Mesodermal cell (in vitro differentiated cells): ENCODE measurements around the gene ARID1B.

Experiments
- H3K27ac ChIP-seq: 2 replicates; pipeline ENCODE4 v1.7.0; 2013; ENCODE audit warnings: mild to moderate bottlenecking, low read depth, low read length, moderate library complexity; ENCODE audit not compliant: severe bottlenecking
- H3K36me3 ChIP-seq: 2 replicates; pipeline ENCODE4 v1.7.1; 2013; ENCODE audit warnings: mild to moderate bottlenecking, low read length, moderate library complexity; ENCODE audit not compliant: control insufficient read depth, insufficient read depth
- H3K4me1 ChIP-seq: one replicate; pipeline ENCODE4 v1.7.1; 2013; ENCODE audit warnings: mild to moderate bottlenecking, low read length; ENCODE audit not compliant: insufficient read depth, control insufficient read depth, poor library complexity, severe bottlenecking
- H3K4me3 ChIP-seq: 2 replicates; pipeline ENCODE4 v1.7.0; 2013; ENCODE audit warnings: low read length, control low read depth, mild to moderate bottlenecking; ENCODE audit not compliant: insufficient read depth, poor library complexity, severe bottlenecking; ENCODE audit errors: extremely low read depth
- H3K9me3 ChIP-seq: 2 replicates; pipeline ENCODE4 v1.7.1; 2013; ENCODE audit warnings: mild to moderate bottlenecking, low read length, moderate library complexity; ENCODE audit not compliant: control insufficient read depth
- WGBS, 2 experiments: methylation state at CpG; one replicate each; pipeline ENCODE4 v1.1.5; 2013; ENCODE audit warnings: missing lambda C conversion rate in 2 of 2; ENCODE audit not compliant: insufficient coverage in 2 of 2; 5-methylcytosine and 5-hydroxymethylcytosine counted together

ARID1B gene

GRCh38 chr6:156924246-156924645 lies 147.1 kb downstream of the ARID1B start:
- peaks cover 8% of the 10 kb centered on the region for H3K4me1 ChIP-seq
- H3K27ac ChIP-seq: no peak overlapping the region
- H3K36me3 ChIP-seq: peaks cover 4% of the 10 kb centered on the region
- 71 to 84% methylated on average over 3 of the region's 4 CpGs for WGBS, 2 experiments
- no peak overlapping the region for H3K4me3 ChIP-seq
- H3K9me3 ChIP-seq: no peaks in the 10 kb centered on the region

DNA sequence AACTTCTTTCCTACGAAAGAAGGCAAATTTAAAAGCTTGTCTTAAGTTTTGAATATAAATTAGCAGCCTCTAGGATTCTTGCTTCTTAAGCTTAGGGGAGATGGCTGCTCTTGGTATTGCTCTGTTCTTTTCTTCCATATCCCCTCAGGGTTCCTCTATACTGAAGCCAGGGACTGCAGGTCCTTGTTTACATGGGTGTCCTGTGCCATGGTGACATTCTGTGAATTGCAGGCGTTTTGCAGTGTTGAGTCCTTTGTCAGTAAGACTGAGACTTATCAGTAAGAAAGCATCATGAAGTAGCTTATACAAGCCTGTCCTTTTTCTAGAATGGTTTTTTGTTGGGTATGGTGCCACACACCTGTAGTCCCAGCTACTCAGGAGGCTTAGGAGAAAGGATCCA lies 147.8 kb downstream of the ARID1B start:
- no peak overlapping the region for H3K27ac ChIP-seq
- H3K4me3 ChIP-seq: no peak overlapping the region
- peaks cover 8% of the 10 kb centered on the region for H3K4me1 ChIP-seq
- no peaks in the 10 kb centered on the region for H3K9me3 ChIP-seq
- WGBS, 2 experiments: 73 to 78% methylated on average over 1 of the region's 2 CpGs
- H3K36me3 ChIP-seq: peaks cover 4% of the 10 kb centered on the region

GRCh38 chr6:156925718-156926607 lies 148.8 kb downstream of the ARID1B start:
- WGBS, 2 experiments: 77 to 83% methylated on average over 1 to 2 of the region's 3 CpGs
- Histone ChIP-seq H3K9me3 (no peaks in the 10 kb centered on the region), H3K4me3 (no peak overlapping the region), H3K27ac (no peak overlapping the region), H3K4me1 (peaks cover 8% of the 10 kb centered on the region), H3K36me3 (peaks cover 4% of the 10 kb centered on the region)

DNA sequence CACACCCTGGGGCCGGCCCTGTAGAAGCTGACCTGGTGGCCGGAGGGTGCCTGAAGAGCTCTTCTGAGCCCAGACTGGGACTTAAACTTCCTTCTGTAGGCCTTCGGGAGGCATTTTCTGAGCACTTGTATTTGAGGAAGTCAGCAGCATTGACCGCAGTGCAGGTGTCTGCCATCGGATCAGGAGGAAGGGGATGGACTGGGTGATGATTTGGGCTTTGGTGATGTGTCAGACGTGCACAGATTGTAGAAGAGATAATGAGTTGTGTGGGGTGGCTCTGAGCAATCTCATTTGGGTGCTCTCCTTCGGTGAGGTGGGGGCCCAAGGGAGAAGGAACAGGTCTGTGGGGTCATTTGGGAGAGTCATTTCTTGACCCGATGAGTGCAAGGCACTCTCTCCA lies 150.9 kb downstream of the ARID1B start:
- Histone ChIP-seq H3K36me3 (peaks cover 4% of the 10 kb centered on the region), H3K4me1 (peaks cover 14% of the 10 kb centered on the region), H3K27ac (no peak overlapping the region), H3K9me3 (no peaks in the 10 kb centered on the region), H3K4me3 (no peak overlapping the region)
- 93% methylated on average over 3 to 8 of the region's 8 CpGs for WGBS, 2 experiments

DNA sequence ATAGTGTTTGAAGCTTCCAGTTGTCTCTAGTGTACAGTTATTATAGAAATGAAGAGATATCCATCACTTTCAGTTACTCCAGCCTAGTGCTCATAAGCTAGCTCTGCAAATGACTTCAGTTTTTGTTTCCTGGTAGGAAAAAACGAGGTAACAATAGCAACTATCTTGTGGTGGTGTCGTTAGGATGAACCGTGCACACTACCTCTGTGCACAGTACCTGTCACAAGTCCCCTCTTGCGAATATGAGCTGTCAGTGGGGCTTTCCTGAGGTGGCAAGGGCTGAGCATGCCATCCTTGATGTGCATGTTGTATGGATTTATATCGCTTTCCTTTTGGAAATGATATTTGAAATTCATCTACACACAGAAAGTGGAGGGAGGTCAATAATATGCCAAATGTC lies 151.8 kb downstream of the ARID1B start:
- no peaks in the 10 kb centered on the region for H3K36me3 ChIP-seq
- no peaks in the 10 kb centered on the region for H3K9me3 ChIP-seq
- WGBS, 2 experiments: 80 to 100% methylated on average over 2 to 4 of the region's 5 CpGs
- H3K4me3 ChIP-seq: no peak overlapping the region
- peaks cover 20% of the 10 kb centered on the region for H3K4me1 ChIP-seq
- no peak overlapping the region for H3K27ac ChIP-seq

- no peak overlapping the region for H3K4me3 ChIP-seq
- no peak overlapping the region for H3K27ac ChIP-seq
- peaks cover 12% of the 10 kb centered on the region for H3K4me1 ChIP-seq
- WGBS, 2 experiments: 92 to 100% methylated on average over 2 to 3 of the region's 3 CpGs
- H3K9me3 ChIP-seq: no peaks in the 10 kb centered on the region
- peaks cover 11% of the 10 kb centered on the region for H3K36me3 ChIP-seq
Observed at GRCh38 chr6:156931283-156931682, 154.1 kb downstream of the ARID1B start.

DNA sequence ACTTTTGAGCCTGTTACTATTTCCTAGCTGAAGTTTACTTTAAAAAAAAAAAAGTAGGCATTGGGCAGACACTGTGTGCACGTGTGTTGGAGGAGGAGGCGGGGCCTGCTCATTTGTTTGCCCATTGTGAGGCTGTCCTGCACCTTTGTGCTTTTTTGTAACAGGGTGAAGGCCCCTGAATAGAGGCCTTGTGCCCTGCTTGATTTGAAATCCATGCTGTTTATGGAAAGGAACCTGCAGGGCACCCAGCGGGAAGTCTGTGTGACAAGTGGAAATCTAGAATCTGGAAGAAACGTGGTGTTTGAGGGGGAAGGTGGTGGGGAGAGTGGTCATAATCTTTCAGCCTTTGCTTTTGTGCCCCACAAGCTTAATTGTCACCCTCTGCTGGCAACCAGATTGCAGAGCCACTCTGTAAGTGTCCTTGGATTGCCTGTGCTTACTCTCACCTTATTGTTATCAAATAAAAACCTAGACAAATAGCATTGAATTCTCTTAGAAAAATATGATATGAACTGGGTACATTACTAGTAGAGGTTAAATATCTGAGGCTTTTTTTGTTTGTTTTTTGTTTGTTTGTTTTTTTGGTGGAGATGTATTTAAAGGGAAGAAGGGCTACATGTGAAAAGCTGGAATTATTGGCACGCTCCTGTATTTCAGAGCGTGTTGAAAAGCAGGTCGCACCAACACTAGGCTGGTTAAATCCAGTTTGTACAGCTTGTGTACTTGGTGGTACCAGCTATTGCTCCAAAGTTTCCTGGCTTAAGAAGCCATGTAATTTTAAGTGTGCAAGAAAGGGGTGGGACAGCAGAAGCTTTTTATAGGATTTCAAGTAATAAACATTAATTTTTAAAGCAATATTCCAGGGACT lies 156.3 kb downstream of the ARID1B start:
- no peak overlapping the region for H3K4me3 ChIP-seq
- no peaks in the 10 kb centered on the region for H3K9me3 ChIP-seq
- H3K27ac ChIP-seq: peak overlapping the region; percentile 44
- H3K4me1 ChIP-seq: peaks cover 12% of the 10 kb centered on the region
- H3K36me3 ChIP-seq: peaks cover 11% of the 10 kb centered on the region
- WGBS, 2 experiments: 60 to 61% methylated on average over 4 to 7 of the region's 7 CpGs

DNA sequence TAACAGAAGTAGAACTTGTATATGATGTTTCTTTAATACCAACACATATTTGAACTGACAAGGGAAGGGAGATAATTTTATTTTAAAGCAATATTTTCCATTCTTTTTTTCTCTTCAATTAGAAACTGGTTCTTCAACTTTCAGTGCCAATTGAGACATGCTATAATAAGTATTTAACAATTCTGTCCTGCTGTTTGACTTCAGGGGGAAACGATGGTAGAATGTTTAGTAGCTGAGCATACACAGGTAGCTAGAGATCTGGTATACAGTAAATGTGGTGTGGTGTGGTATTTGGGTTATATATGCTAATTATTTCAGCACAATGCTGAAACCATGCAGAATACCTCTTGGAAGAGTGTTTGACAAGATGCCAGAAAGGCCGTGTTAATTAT lies 156.9 kb downstream of the ARID1B start:
- Histone ChIP-seq H3K27ac (no peak overlapping the region), H3K36me3 (peaks cover 11% of the 10 kb centered on the region), H3K4me1 (peaks cover 12% of the 10 kb centered on the region), H3K9me3 (no peaks in the 10 kb centered on the region), H3K4me3 (no peak overlapping the region)
- 86% methylated on average over 1 of the region's 2 CpGs; no CpG with 5 or more reads in 1 of the 2 experiments for WGBS, 2 experiments

DNA sequence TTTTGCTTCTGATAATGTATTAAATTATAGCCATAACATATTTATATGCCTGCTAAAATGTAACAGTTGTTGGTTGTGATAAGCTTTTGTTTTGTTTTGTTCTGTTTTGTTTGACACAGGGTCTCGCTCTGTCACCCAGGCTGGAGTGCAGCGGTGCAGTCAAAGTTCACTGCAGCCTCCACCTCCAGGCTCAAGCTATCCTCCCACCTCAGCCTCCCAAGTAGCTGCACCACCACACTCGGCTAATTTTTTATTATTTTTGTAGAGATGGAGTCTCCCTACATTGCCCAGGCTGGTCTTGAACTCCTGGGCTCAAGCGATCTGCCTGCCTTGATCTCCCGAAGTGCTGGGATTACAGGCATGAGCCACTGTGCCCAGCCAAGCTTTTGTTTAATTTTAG lies 157.8 kb downstream of the ARID1B start:
- peaks cover 12% of the 10 kb centered on the region for H3K4me1 ChIP-seq
- WGBS, 2 experiments: 100% methylated on average over 2 of the region's 5 CpGs
- H3K4me3 ChIP-seq: no peak overlapping the region
- H3K36me3 ChIP-seq: peaks cover 11% of the 10 kb centered on the region
- H3K9me3 ChIP-seq: no peaks in the 10 kb centered on the region
- no peak overlapping the region for H3K27ac ChIP-seq

GRCh38 chr6:156938143-156938542 lies 161.0 kb downstream of the ARID1B start:
- H3K27ac ChIP-seq: no peak overlapping the region
- WGBS, 2 experiments: no CpG with 5 or more reads among the region's 1 CpG

More at GRCh38 chr6:156938143-156938542, 161.0 kb downstream of the ARID1B start:
- Histone ChIP-seq H3K4me1 (peaks cover 6% of the 10 kb centered on the region), H3K9me3 (no peaks in the 10 kb centered on the region), H3K36me3 (peaks cover 11% of the 10 kb centered on the region), H3K4me3 (no peak overlapping the region)
